GM12874 (cell line): ENCODE measurements around the gene TYRO3.

Experiments
- TF ChIP-seq, protein P1 (sequence below): IDR thresholded peaks from 2 replicates; pipeline ENCODE4 v1.5.1; 2011; ENCODE audit warnings: low read depth, mild to moderate bottlenecking, control low read depth, low read length, moderate library complexity; ENCODE audit not compliant: insufficient read depth

The TYRO3 gene

DNA sequence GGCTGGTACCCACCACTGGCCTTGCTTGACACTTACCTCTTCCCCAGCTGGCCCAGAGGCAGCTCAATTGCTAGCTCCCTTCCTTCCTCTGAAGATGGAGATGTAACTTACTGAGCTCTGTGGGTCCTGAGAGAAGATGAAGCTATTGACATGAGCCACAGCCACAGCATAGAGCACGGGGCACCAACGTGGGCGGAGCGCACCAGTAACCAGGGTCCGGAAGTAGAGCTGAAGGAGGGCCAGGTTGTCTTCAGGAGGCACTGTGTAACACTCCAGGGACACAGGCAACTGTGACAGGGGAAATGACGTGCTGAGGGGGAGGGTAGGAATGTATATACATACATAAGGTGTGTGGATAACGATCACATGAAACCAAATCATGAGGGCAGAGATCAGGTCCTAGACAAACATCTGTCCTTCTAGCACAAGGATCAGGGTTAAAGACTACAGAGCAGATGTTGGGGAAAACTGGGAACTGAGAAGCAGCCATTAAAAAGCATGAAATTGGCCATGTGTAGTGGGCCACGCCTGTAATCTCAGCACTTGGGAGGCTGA lies 41.0 kb upstream of the TYRO3 start:
- TF ChIP-seq, protein P1, sequence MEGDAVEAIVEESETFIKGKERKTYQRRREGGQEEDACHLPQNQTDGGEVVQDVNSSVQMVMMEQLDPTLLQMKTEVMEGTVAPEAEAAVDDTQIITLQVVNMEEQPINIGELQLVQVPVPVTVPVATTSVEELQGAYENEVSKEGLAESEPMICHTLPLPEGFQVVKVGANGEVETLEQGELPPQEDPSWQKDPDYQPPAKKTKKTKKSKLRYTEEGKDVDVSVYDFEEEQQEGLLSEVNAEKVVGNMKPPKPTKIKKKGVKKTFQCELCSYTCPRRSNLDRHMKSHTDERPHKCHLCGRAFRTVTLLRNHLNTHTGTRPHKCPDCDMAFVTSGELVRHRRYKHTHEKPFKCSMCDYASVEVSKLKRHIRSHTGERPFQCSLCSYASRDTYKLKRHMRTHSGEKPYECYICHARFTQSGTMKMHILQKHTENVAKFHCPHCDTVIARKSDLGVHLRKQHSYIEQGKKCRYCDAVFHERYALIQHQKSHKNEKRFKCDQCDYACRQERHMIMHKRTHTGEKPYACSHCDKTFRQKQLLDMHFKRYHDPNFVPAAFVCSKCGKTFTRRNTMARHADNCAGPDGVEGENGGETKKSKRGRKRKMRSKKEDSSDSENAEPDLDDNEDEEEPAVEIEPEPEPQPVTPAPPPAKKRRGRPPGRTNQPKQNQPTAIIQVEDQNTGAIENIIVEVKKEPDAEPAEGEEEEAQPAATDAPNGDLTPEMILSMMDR = no peak

DNA sequence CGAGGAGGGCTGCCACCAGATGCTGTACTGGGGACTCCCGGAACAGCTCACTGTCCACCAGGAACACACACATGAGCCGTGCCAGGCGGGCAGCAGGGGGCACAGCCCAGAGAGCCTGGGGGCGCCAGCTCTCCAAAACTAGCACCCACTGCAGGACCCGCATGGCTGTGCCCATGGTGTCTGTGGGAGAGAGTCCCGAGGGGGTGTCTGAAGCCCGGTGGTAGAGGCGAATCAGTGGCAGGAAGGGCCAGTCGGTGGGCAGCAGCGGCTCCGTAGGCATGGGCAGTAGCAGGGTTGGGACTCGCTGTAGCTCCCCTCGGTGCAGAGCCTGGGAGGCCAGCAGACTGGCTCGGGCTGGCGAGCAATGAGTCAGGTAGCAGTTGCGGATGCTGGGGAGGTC lies 38.4 kb upstream of the TYRO3 start:
- TF ChIP-seq, protein P1 = no peak

DNA sequence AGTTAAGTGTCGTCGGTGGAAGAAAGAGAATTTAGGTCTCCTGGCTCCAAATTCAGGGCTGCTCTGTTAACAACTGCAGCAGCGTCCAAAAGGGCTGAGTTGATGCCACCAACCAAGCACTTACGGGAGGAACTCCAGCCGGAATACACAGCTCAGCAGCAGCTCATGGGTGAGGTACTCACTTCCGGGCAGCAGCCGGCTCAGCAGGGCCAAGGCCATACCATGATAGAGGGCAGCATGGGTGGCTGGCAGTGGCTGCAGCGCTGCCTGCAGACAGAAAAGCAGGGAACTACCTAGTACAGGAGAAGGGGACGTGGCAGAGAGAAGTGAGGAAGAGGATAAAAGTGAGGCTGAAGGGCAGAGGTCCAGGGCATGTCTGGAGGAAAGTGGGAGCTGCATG lies 37.4 kb upstream of the TYRO3 start:
- TF ChIP-seq, protein P1 = no peak

DNA sequence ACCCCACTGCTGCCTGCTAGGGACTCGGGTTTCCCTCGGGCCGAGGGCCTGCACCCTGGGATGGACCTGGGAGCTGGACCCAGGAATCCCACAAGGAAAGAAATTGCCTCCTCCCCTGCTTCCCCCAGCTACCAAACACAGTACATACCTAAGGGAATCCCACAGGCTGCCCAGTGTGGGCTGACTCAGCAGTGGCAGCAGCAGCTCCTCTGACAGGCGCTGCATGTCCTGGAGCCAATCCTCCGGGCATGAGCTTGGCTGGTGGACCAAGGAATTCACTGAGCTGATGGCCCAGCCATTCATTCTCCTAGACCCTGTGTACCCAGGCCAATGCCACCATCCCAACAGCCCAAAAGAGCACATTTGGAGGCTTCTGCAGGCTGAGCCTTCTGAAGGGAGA lies 35.9 kb upstream of the TYRO3 start:
- TF ChIP-seq, protein P1 = no peak

DNA sequence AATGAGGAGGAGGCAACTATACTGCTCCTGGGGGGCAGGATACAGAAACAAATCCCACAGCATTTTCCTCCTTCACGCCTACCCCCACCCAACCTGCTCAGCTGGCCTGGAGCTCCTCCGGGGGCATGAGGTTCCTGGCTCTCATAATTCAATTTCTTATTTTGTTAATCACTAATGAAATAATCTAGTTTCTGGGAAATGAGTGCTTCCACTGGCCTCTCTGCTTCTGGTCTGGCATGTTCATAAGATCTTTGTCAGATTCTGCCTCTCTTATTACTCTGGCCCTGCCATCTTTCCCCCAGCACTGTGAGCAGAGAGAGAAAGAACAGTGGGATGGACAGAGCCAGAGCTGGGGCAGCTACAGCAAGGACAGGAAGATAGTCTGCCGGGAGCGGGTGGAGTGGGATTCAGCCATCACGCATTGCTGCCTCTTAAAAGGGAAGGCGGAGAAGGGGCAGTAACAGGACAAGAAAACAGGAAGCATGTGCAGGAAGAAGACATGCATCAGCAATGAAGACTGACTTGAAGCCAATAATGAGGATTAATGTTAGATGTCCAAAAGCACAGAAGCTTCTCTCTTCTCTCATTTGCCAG lies 28.6 kb upstream of the TYRO3 start:
- TF ChIP-seq, protein P1 = no peak

DNA sequence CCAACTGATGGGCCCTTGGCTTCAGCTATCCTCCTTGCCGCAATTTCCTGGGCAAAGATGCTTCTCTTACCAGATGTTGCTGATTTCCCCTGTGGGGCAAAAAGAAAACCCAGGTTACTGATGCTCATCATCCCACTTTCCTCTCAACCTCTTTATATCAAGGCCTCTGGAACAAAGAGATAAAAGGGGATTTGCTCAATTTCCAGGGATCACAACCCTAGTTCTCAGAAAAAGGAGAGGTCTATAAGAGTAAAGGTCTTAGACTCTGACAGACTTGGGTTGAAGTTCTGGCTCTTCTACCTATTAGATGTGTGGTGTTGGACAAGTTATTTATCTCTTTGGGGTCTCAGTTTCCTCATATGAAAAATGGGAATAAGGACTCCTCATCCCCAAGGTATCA lies 23.5 kb upstream of the TYRO3 start:
- TF ChIP-seq, protein P1 = no peak

DNA sequence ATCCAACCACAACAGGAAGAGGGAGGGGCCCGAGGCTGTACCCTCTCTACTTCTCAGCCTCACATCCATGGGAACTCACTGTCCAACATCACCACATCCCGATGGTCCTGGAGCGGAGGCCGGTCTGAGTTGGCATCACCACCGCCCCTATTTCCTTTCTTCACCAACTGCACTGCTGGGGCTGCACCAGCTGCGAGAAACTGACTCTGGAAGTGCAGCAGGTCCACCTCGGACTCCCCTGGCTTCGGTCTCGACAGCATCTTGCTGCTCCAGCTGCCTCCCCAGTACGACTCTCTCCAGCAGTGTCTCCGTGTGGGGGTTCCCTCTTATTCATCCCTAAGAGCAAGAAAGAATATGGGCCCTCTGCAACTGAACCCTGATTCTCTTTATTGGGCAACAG lies 22.1 kb upstream of the TYRO3 start:
- TF ChIP-seq, protein P1 = no peak
